Measurements from ENCODE around the gene PTGIR.

PTGIR gene

GRCh38 chr19:46624958-46625661 lies at the start of gene PTGIR:
Gene PTGIR (minus strand): TSS chr19:46625089. CDS start chr19:46624225, 864 bp downstream.
- DNase-seq = no peak

- no peak for DNase-seq
Observed at GRCh38 chr19:46670813-46671212, 45.9 kb upstream of the PTGIR start.

- DNase-seq = no peak
Observed at GRCh38 chr19:46668662-46669061, 43.8 kb upstream of the PTGIR start.

GRCh38 chr19:46665072-46665471 lies 40.2 kb upstream of the PTGIR start:
- DNase-seq = no peak

GRCh38 chr19:46661735-46662592 lies 37.1 kb upstream of the PTGIR start:
- DNase-seq = peak; percentile 53

- peak; percentile 97 for DNase-seq
Observed at GRCh38 chr19:46661020-46661731, 36.3 kb upstream of the PTGIR start, which contains the start of gene DACT3. Gene DACT3 (minus strand): TSS chr19:46661182. CDS start chr19:46661064, 118 bp downstream.

- no peak for DNase-seq
Observed at GRCh38 chr19:46660551-46661019, 35.7 kb upstream of the PTGIR start.

GRCh38 chr19:46660008-46660517 lies 35.2 kb upstream of the PTGIR start:
- no peak for DNase-seq

- DNase-seq = no peak
Observed at GRCh38 chr19:46659151-46660007, 34.5 kb upstream of the PTGIR start.

- no peak for DNase-seq
Observed at GRCh38 chr19:46656541-46656940, 31.7 kb upstream of the PTGIR start.

GRCh38 chr19:46654621-46655152 lies 29.8 kb upstream of the PTGIR start:
- no peak for DNase-seq

GRCh38 chr19:46650445-46650844 lies 25.6 kb upstream of the PTGIR start:
- DNase-seq = no peak

- no peak for DNase-seq
Observed at GRCh38 chr19:46648961-46649960, 24.4 kb upstream of the PTGIR start.

- DNase-seq = no peak
Observed at GRCh38 chr19:46648060-46648960, 23.4 kb upstream of the PTGIR start.

GRCh38 chr19:46646402-46646801 lies 21.5 kb upstream of the PTGIR start:
- DNase-seq = no peak

GRCh38 chr19:46644720-46645119 lies 19.8 kb upstream of the PTGIR start:
- no peak for DNase-seq

- no peak for DNase-seq
Observed at GRCh38 chr19:46640656-46641055, 15.8 kb upstream of the PTGIR start.

GRCh38 chr19:46639358-46640182 lies 14.7 kb upstream of the PTGIR start:
- no peak for DNase-seq

All from GF-D8 (cell line).